HCT116 (cell line): ENCODE measurements around the gene CMA1. TPM values are rescaled to one million over a fixed set of nuclear protein-coding genes. Genes with fewer than 3 reads are reported as not detected.

ENCODE experiments used
- ATAC-seq: fragments of 200-7000 bp; cut with Tn5 transposase; 2 replicates; pipeline ENCODE4 v1.9.1; 2020; ENCODE audit warnings: mild to moderate bottlenecking, moderate library complexity
- BruUV-seq: library from RNA; stranded (reverse); fragments of 400-500 nt; replicated peaks from 2 replicates; lab custom pipeline; 2021; lab: Mats Ljungman, UMichigan
- CTCF ChIA-PET: fragments of 300-600 bp; sonication (Branson Sonifier 250); formaldehyde crosslinking; loops from one replicate; lab custom pipeline; 2021; ENCODE audit warnings: antibody characterized with exemption; lab: Charles Lee
- POLR2A ChIA-PET: fragments of 300-600, 350-600 bp; sonication (Branson Sonifier 250); formaldehyde crosslinking; loops from one replicate; lab custom pipeline; 2021; ENCODE audit warnings: antibody characterized with exemption; lab: Charles Lee
- RAD21 ChIA-PET, 2 experiments: fragments of 300-600 bp; sonication (Branson Sonifier 250); formaldehyde crosslinking; loops; one replicate each; lab custom pipeline; 2023; ENCODE audit warnings: low total read pairs in 2 of 2; ENCODE audit not compliant: uncharacterized antibody in 2 of 2, unreplicated experiment in 2 of 2, low non-redundant PET in 1 of 2; lab: Charles Lee
- DNase-seq: peaks from one replicate; pipeline ENCODE4 v3.0.0-alpha.2; 2010; ENCODE audit warnings: low read depth, low spot score
- H2AFZ ChIP-seq: fragments of 200-600 bp; shearing (Covaris generic), sonication (generic); 2 replicates; pipeline ENCODE4 v1.6.1; 2017; ENCODE audit warnings: low read depth, mixed run types, mixed read lengths, antibody characterized with exemption, low read length; ENCODE audit not compliant: poor library complexity, severe bottlenecking
- H3K27ac ChIP-seq: 2 replicates; pipeline ENCODE4 v1.5.1; 2012; ENCODE audit warnings: low read depth, low read length
- H3K27me3 ChIP-seq: fragments of 200-600 bp; sonication (generic); 2 replicates; pipeline ENCODE4 v1.6.1; 2016; ENCODE audit warnings: mixed run types, low read length, mixed read lengths; ENCODE audit not compliant: insufficient read depth
- H3K36me3 ChIP-seq, 2 experiments: fragments of 200-500 bp in 1 of 2; fragments of 200-600 bp in 1 of 2; sonication (Bioruptor generic) in 1 of 2; sonication (generic) in 1 of 2; 2 replicates each; pipeline versions ENCODE4 v1.5.1 to v1.6.1; 2014 to 2016; ENCODE audit warnings: low read length in 2 of 2, inconsistent platforms in 1 of 2, mixed read lengths in 1 of 2, mixed run types in 1 of 2; ENCODE audit not compliant: insufficient read depth in 2 of 2, control insufficient read depth in 1 of 2
- H3K4me1 ChIP-seq, 2 experiments: fragments of 200-600 bp in 1 of 2; sonication (generic) in 1 of 2; 2 replicates each; pipeline versions ENCODE4 v1.5.1 to v1.6.1; 2012 to 2017; ENCODE audit warnings: low read length in 2 of 2, inconsistent platforms in 1 of 2, mild to moderate bottlenecking in 1 of 2, mixed read lengths in 1 of 2, mixed run types in 1 of 2, moderate library complexity in 1 of 2; ENCODE audit not compliant: insufficient read depth in 2 of 2, control insufficient read depth in 1 of 2
- H3K4me2 ChIP-seq: fragments of 200-600 bp; sonication (generic); 2 replicates; pipeline ENCODE4 v1.6.1; 2017; ENCODE audit warnings: mixed run types, low read length, mixed read lengths
- H3K4me3 ChIP-seq, 2 experiments: fragments of 200-600 bp in 1 of 2; sonication (generic) in 1 of 2; replicated peaks in 1 of 2; 2 replicates each; pipeline ENCODE4 v1.5.1; 2011 to 2016; ENCODE audit warnings: low read length in 2 of 2, control low read depth in 1 of 2, low read depth in 1 of 2, mild to moderate bottlenecking in 1 of 2, mixed read lengths in 1 of 2, mixed run types in 1 of 2
- H3K79me2 ChIP-seq: fragments of 200-600 bp; sonication (generic); 2 replicates; pipeline ENCODE4 v1.6.1; 2017; ENCODE audit warnings: mild to moderate bottlenecking, mixed run types, low read length, moderate library complexity, mixed read lengths; ENCODE audit not compliant: insufficient read depth
- H3K9ac ChIP-seq: fragments of 200-600 bp; sonication (generic); 2 replicates; pipeline ENCODE4 v1.6.1; 2016; ENCODE audit warnings: low read length, mixed read lengths
- H3K9me2 ChIP-seq: fragments of 200-600 bp; sonication (generic), shearing (Covaris generic); 2 replicates; pipeline ENCODE4 v1.6.1; 2017; ENCODE audit warnings: mixed run types, mild to moderate bottlenecking, moderate library complexity; ENCODE audit not compliant: insufficient read depth
- H3K9me3 ChIP-seq, 2 experiments: fragments of 200-500 bp in 1 of 2; fragments of 200-600 bp in 1 of 2; sonication (Bioruptor generic) in 1 of 2; sonication (generic) in 1 of 2; 2 replicates each; pipeline ENCODE4 v1.6.1; 2014 to 2017; ENCODE audit warnings: low read length in 2 of 2, mixed read lengths in 2 of 2, inconsistent platforms in 1 of 2, low read depth in 1 of 2, mild to moderate bottlenecking in 1 of 2, mixed run types in 1 of 2, moderate library complexity in 1 of 2; ENCODE audit not compliant: control insufficient read depth in 1 of 2, insufficient read depth in 1 of 2
- H4K20me1 ChIP-seq: fragments of 200-600 bp; sonication (generic), shearing (Covaris generic); 2 replicates; pipeline ENCODE4 v1.6.1; 2017; ENCODE audit warnings: mixed run types, mild to moderate bottlenecking, moderate library complexity; ENCODE audit not compliant: insufficient read depth
- CBX3 ChIP-seq: IDR thresholded peaks from 2 replicates; pipeline ENCODE4 v1.6.1; 2012; ENCODE audit warnings: low read depth
- CEBPB ChIP-seq: IDR thresholded peaks from 2 replicates; pipeline ENCODE4 v1.6.1; 2012; ENCODE audit warnings: low read depth
- EGR1 ChIP-seq: IDR thresholded peaks from 2 replicates; pipeline ENCODE4 v1.6.1; 2012; ENCODE audit warnings: low read depth
- ELF1 ChIP-seq: IDR thresholded peaks from 2 replicates; pipeline ENCODE4 v1.6.1; 2012; ENCODE audit warnings: low read depth, borderline replicate concordance
- EZH2 ChIP-seq: fragments of 200-600 bp; sonication (generic); IDR thresholded peaks from 2 replicates; pipeline ENCODE4 v1.6.1; 2017; ENCODE audit warnings: antibody characterized with exemption, mixed run types
- FOSL1 ChIP-seq: IDR thresholded peaks from 2 replicates; pipeline ENCODE4 v1.6.1; 2012; ENCODE audit warnings: low read depth
- POLR2AphosphoS5 ChIP-seq: IDR thresholded peaks from 2 replicates; pipeline ENCODE4 v1.6.1; 2011; ENCODE audit warnings: mild to moderate bottlenecking, low read depth, low read length, moderate library complexity
- RAD21 ChIP-seq: IDR thresholded peaks from 2 replicates; pipeline ENCODE4 v1.6.1; 2012; ENCODE audit warnings: low read depth, mild to moderate bottlenecking
- SRF ChIP-seq: IDR thresholded peaks from 2 replicates; pipeline ENCODE4 v1.6.1; 2012; ENCODE audit warnings: low read depth
- ZFX ChIP-seq: fragments of 450-650 bp; IDR thresholded peaks from 2 replicates; pipeline ENCODE4 v1.6.1; 2017
- ZNF274 ChIP-seq: fragments of 200-500 bp; sonication (Bioruptor generic); IDR thresholded peaks from 2 replicates; pipeline ENCODE4 v1.6.1; 2014; ENCODE audit warnings: mild to moderate bottlenecking, low read depth, low read length, inconsistent platforms
- intact Hi-C: fragments of 100-400 bp; cut with micrococcal nuclease; formaldehyde crosslinking; loops from 2 replicates; pipeline ENCODE4 v1.10.0; 2022
- total RNA-seq: library from RNA; stranded (reverse); gene quantifications from one replicate; pipeline ENCODE4 v1.2.1, GENCODE V29; 2021; ENCODE audit not compliant: unreplicated experiment
- TF ChIP-seq, protein P1 (sequence below): IDR thresholded peaks from 2 replicates; pipeline ENCODE4 v1.6.1; 2011; ENCODE audit warnings: mild to moderate bottlenecking, low read length, moderate library complexity; ENCODE audit not compliant: insufficient replicate concordance; ENCODE audit errors: extremely low read depth
- TF ChIP-seq, protein P2 (sequence below): IDR thresholded peaks from 2 replicates; pipeline ENCODE4 v1.6.1; 2012; ENCODE audit warnings: low read depth
- TF ChIP-seq, protein P3 (sequence below), 3 experiments: fragments of 200-600 bp in 1 of 3; sonication (generic) in 1 of 3; IDR thresholded peaks in 2 of 3; conservative IDR thresholded peaks in 1 of 3; 2 replicates each; pipeline ENCODE4 v1.5.1; 2012 to 2017; ENCODE audit warnings: low read depth in 2 of 3, low read length in 2 of 3, antibody characterized with exemption in 1 of 3, borderline replicate concordance in 1 of 3, control low read depth in 1 of 3, mild to moderate bottlenecking in 1 of 3, mixed read lengths in 1 of 3, mixed run types in 1 of 3, moderate library complexity in 1 of 3; ENCODE audit not compliant: insufficient read depth in 1 of 3

The CMA1 gene
- total RNA-seq, 1 experiment from 2014 or later, result not detected

DNA sequence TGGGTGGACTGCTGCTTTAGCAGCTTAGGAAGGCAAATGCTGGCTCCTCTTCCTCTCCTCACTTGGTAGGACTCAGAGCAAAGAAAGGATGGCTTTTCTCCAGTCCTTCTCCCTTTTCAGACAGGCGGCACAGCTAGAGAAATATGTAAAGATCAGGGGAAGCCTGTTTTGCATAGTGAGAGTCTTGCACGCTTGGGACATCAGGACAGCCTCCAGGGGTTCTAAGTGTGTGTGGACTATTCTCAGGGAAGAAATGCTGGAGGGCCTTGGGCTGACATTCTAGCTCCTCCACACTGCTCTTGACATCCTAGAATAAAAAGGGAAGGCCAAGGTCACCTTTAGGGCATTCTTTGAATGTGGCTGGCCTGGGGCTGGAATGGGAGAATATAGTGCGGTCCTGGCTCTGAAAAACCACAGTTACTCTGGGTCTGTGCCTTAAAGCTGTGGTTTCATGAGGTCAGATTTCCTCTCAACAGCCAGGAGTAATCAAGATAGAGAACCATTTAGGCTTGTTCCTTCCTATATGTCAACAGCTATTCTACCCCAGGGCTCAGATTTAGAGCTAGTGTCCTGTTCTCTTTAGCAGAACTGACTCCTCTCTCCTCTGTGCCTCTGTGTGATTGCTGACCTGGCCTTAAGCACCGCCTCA, 24.3 kb downstream of the CMA1 start:
- no peak overlapping the region for H2AFZ ChIP-seq
- H3K27ac ChIP-seq, result no peak overlapping the region
- intact Hi-C loops, result no loop called here
- ChIA-PET CTCF (interaction anchor here (0.8 to 1.4 kb wide), 2 partner anchors 10 to 52 kb away, joined by 3 read pairs; no protein-coding TSS in a partner anchor), RAD21 (no interaction called here), POLR2A (no interaction called here)
- H3K79me2 ChIP-seq, result no peaks in the 10 kb centered on the region
- no peaks in the 10 kb centered on the region for H4K20me1 ChIP-seq
- no peaks in the 10 kb centered on the region for H3K27me3 ChIP-seq
- H3K9ac ChIP-seq, result no peak overlapping the region
- ATAC-seq (no peak), DNase-seq (no peak)
- H3K36me3 ChIP-seq, result no peaks in the 10 kb centered on the region
- H3K4me3 ChIP-seq, result no peak overlapping the region
- no peaks in the 10 kb centered on the region for H3K9me2 ChIP-seq
- TF ChIP-seq, protein P1, sequence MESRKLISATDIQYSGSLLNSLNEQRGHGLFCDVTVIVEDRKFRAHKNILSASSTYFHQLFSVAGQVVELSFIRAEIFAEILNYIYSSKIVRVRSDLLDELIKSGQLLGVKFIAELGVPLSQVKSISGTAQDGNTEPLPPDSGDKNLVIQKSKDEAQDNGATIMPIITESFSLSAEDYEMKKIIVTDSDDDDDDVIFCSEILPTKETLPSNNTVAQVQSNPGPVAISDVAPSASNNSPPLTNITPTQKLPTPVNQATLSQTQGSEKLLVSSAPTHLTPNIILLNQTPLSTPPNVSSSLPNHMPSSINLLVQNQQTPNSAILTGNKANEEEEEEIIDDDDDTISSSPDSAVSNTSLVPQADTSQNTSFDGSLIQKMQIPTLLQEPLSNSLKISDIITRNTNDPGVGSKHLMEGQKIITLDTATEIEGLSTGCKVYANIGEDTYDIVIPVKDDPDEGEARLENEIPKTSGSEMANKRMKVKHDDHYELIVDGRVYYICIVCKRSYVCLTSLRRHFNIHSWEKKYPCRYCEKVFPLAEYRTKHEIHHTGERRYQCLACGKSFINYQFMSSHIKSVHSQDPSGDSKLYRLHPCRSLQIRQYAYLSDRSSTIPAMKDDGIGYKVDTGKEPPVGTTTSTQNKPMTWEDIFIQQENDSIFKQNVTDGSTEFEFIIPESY, result no peak
- TF ChIP-seq ELF1 (no peak), EZH2 (no peak), FOSL1 (no peak), RAD21 (no peak), CBX3 (no peak), EGR1 (no peak), ZNF274 (no peak), ZFX (no peak), SRF (no peak), POLR2AphosphoS5 (no peak), CEBPB (no peak)
- TF ChIP-seq, protein P2, sequence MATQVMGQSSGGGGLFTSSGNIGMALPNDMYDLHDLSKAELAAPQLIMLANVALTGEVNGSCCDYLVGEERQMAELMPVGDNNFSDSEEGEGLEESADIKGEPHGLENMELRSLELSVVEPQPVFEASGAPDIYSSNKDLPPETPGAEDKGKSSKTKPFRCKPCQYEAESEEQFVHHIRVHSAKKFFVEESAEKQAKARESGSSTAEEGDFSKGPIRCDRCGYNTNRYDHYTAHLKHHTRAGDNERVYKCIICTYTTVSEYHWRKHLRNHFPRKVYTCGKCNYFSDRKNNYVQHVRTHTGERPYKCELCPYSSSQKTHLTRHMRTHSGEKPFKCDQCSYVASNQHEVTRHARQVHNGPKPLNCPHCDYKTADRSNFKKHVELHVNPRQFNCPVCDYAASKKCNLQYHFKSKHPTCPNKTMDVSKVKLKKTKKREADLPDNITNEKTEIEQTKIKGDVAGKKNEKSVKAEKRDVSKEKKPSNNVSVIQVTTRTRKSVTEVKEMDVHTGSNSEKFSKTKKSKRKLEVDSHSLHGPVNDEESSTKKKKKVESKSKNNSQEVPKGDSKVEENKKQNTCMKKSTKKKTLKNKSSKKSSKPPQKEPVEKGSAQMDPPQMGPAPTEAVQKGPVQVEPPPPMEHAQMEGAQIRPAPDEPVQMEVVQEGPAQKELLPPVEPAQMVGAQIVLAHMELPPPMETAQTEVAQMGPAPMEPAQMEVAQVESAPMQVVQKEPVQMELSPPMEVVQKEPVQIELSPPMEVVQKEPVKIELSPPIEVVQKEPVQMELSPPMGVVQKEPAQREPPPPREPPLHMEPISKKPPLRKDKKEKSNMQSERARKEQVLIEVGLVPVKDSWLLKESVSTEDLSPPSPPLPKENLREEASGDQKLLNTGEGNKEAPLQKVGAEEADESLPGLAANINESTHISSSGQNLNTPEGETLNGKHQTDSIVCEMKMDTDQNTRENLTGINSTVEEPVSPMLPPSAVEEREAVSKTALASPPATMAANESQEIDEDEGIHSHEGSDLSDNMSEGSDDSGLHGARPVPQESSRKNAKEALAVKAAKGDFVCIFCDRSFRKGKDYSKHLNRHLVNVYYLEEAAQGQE, result no peak
- TF ChIP-seq, protein P3, sequence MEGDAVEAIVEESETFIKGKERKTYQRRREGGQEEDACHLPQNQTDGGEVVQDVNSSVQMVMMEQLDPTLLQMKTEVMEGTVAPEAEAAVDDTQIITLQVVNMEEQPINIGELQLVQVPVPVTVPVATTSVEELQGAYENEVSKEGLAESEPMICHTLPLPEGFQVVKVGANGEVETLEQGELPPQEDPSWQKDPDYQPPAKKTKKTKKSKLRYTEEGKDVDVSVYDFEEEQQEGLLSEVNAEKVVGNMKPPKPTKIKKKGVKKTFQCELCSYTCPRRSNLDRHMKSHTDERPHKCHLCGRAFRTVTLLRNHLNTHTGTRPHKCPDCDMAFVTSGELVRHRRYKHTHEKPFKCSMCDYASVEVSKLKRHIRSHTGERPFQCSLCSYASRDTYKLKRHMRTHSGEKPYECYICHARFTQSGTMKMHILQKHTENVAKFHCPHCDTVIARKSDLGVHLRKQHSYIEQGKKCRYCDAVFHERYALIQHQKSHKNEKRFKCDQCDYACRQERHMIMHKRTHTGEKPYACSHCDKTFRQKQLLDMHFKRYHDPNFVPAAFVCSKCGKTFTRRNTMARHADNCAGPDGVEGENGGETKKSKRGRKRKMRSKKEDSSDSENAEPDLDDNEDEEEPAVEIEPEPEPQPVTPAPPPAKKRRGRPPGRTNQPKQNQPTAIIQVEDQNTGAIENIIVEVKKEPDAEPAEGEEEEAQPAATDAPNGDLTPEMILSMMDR (IDR thresholded peaks at IDR 0.05 in 2 of 3, conservative IDR thresholded peaks at IDR 0.05 in 1 of 3; ENCODE audit: borderline replicate concordance in 1 of 3, insufficient read depth in 1 of 3, low read depth in 2 of 3, low read length in 2 of 3), result no peak
- H3K9me3 ChIP-seq, result no peaks in the 10 kb centered on the region
- H3K4me2 ChIP-seq, result no peak overlapping the region
- peaks cover 2 to 23% of the 10 kb centered on the region in 2 experiments; a peak in 3 of 4 replicates for H3K4me1 ChIP-seq
- BruUV-seq, result no TSS peak
